Mammary epithelial cell (primary cell): Measurements from ENCODE around the gene KCNN1.

Source experiments
- EZH2 ChIP-seq: IDR thresholded peaks from 2 replicates; pipeline ENCODE4 v1.6.1; 2012; ENCODE audit warnings: low read length, inconsistent platforms, borderline replicate concordance
- TF ChIP-seq, protein P1 (sequence below), 2 donors: IDR thresholded peaks in 1 of 2; conservative IDR thresholded peaks in 1 of 2; 2 replicates each; pipeline ENCODE4 v1.5.1; 2011 to 2012; ENCODE audit warnings: inconsistent platforms in 2 of 2, low read length in 2 of 2, mild to moderate bottlenecking in 2 of 2, control low read depth in 1 of 2, low read depth in 1 of 2; ENCODE audit not compliant: insufficient read depth in 1 of 2; ENCODE audit errors: extremely low read depth in 1 of 2

GRCh38 chr19:18002347-18002850 is 35.5 kb downstream of the KCNN1 start:
- TF ChIP-seq, protein P1, sequence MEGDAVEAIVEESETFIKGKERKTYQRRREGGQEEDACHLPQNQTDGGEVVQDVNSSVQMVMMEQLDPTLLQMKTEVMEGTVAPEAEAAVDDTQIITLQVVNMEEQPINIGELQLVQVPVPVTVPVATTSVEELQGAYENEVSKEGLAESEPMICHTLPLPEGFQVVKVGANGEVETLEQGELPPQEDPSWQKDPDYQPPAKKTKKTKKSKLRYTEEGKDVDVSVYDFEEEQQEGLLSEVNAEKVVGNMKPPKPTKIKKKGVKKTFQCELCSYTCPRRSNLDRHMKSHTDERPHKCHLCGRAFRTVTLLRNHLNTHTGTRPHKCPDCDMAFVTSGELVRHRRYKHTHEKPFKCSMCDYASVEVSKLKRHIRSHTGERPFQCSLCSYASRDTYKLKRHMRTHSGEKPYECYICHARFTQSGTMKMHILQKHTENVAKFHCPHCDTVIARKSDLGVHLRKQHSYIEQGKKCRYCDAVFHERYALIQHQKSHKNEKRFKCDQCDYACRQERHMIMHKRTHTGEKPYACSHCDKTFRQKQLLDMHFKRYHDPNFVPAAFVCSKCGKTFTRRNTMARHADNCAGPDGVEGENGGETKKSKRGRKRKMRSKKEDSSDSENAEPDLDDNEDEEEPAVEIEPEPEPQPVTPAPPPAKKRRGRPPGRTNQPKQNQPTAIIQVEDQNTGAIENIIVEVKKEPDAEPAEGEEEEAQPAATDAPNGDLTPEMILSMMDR (conservative IDR thresholded peaks at IDR 0.05 in 1 of 2, IDR thresholded peaks at IDR 0.05 in 1 of 2; ENCODE audit: extremely low read depth in 1 of 2, insufficient read depth in 1 of 2, low read depth in 1 of 2, low read length in 2 of 2): no peak
- TF ChIP-seq EZH2: no peak
